RCC 7860 (cell line): ENCODE data around the gene SERPINB2.
"Not testable (repeated sequence)": the region's sequence is repeated elsewhere in the genome, so short reads cannot be mapped to it uniquely, and the experiment has no call there.

Source experiments
- DNase-seq: peaks from one replicate; pipeline ENCODE4 v3.0.0-alpha.2; 2015; ENCODE audit warnings: low spot score
- FAIRE-seq: peaks from 2 replicates; lab custom pipeline; 2012; peaks lifted over from hg19 to GRCh38; lab: Jason Lieb, UNC

Gene SERPINB2

DNA sequence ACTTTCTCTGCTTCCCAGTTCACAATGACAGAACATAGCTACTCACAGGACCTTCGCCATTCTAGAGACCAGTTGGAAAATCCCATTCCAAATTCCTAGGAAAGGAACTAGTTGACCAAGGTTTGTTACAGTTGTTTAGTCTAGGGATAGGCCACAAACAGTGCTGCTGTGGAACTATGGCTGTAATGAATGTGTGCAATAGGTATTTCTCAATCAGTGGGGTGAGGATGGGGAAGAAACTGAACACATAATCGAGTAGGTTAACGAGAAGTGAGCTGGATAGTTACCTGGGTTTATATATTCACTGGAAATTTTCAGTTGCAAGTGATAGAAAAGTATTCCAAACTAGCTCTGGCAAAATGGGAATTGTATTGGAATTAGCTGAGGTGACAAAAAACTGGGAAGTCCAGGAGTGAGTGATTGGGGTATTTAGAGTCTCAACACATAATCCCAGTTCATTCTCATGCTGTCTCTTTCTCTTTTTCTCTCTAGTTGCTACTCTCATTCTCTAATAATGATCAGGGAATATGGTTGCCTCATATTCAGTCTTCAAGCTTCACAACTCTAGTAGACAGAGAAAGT lies 43.4 kb downstream of the SERPINB2 start:
- DNase-seq (no peak), FAIRE-seq (no peak)

DNA sequence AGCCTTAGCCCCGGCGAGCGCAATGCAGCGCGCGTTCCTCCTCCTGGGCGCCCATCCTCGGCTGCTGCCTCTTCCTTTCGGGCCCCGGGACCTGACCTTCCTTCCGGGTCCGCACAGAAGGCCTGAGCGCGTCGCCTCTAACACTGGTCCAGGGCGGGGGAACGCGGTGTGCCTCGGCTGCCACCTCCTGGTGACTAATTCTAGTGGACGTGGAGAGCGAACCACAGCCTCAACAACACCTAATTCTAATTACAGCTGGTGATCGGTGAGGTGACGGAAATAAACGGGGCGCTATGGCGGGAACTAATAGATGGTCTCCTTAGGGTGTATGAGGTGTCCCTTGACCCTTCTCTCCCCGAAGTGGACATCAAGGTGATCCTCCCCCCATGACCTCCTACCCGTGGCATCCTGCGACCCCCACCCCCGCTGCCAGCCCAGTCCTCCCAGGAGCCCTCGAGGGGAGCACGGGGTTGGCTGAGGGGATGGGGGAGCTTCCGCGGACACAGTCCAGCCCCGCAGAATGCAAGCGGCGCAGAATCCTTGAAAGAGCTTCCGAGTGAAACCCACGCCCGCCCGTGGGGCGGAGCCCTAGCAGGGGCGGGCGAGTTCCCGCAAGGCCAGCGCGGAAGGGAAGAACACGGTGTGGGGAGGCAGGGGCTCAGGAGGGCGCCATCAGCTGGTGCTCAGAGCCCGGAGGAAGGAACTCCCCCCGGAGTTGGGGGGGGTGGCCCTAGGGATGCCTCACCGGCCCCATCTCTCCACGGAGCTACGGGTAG lies 48.8 kb downstream of the SERPINB2 start:
- FAIRE-seq: no peak
- peak; percentile 50 for DNase-seq

DNA sequence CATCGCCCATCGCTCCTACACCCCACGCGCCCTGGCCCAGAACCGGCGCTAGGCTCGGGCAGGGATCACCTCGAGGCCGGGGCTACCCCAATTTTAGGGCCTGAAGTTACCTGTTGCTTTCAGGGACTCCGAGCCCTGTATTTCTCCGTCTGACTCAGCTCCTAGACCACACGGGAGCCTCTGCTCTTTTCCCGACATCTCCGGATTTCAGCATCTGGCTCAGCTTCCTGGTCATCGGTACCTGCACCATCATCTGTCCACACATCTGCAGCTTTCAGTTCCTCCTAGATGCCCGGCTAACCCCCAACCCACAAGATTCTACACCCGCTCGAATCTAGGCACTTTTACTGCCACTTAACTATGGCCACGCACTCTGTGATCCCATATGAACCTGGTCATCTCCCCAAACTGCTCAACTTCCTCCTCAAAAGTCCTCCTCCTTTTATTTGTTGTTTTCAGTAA lies 49.5 kb downstream of the SERPINB2 start:
- DNase-seq (no peak), FAIRE-seq (no peak)

DNA sequence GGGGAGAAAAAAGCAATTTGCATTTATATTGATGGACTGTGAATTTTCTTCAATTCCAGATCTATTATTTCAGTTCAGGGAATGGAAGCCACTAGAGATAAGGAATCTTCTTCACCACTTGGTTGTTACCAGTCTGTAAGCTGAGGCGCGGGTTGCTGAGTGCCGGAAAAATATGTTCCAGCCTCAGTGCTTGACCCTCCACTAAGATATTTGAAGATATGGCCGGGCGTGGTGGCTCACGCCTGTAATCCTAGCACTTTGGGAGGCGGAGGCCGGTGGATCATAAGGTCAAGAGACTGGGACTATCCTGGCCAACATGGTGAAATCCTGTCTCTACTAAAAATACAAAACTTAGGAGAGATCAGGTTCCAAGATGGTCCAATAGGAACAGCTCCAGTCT lies 52.5 kb downstream of the SERPINB2 start:
- FAIRE-seq (no peak), DNase-seq (no peak)

DNA sequence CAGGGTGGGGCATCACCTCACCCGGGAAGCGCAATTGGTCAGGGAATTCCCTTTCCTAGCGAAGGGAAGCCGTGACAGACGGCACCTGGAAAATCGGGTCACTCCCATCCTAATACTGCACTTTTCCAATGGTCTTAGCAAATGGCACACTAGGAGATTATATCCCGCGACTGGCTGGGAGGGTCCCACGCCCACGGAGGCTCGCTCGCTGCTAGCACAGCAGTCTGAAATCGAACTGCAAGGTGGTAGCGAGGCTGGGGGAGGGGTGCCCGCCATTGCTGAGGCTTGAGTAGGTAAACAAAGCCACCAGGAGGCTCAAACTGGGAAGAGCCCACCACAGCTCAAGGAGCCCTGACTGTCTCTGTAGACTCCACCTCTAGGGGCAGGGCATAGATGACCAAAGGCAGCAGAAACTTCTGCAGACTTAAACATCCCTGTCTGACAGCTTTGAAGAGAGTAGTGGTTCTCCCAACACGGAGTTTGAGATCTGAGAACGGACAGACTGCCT lies 53.1 kb downstream of the SERPINB2 start:
- FAIRE-seq: not testable (repeated sequence)

DNA sequence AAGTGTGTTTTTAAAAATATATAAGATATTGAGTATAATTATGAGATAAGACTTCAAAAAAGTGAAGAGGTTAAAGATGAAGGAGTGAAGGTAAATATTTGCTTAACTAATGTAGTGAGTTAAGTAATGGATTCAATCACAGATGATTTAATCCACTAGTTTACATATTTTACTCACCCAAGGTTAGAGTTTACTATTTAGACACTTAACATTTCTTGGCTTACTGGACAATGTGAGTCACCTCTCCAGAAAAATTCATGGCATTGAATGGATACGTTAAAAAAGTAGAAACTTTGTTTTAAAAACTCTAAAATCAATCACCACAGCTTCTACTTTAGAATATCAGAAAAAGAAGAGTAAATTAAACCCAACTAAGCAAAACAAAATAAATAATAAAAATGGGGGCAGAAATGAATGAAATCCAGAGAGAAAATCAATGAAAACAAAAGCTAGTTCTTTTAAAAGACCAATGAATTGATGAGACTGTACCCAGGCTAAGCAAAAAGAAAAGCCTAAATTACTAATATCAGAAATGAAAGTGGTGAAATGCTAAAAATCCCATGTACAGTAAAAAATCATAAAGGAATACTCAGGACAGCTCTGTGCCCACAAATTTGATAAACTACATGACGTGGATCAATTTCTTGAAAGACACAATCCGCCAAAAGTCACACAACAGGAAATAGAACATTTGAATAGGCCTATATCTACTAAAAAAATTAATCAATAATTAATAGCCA lies 59.7 kb downstream of the SERPINB2 start:
- FAIRE-seq (no peak), DNase-seq (no peak)

More for the DNA sequence above, 53.1 kb downstream of the SERPINB2 start:
- DNase-seq: not testable (repeated sequence)

DNA sequence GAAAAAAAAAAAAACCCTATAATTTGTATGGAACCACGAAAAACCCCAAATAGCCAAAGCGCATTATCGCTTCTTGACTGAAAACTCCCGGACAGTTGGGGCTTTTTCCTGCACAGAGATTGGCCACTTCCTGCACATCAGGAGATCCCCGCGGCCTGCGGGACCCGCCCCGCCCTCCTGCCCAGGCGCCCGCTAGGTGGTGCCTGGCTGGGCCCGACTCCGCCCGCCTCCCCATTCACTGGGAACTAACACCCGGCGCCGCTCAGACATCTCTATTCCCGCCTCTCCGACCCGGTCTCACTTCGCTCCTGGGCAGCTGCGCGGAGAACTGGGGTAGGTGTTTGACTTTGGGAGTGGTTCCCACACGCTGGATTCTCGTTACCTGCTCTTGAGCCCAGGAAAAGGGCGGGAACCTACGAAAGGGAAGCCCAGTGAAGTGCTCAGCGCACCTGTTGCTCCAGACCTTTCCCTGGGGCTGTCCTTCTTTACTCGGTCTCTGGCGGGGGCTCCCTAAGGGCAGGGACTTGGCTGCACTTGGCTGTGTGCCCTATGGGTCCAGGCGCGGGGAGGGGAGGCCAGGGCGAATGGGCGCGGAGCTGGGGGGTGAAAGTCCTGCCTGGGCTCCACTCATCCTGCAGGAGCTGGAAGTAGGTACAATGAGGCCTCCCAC lies 61.7 kb downstream of the SERPINB2 start, which contains the start of gene HMSD:
TSS of gene HMSD (plus strand) at position 234 of the 670 bp plus-strand sequence. CDS start 4,155 bp downstream, outside the sequence.
- no peak for FAIRE-seq
- DNase-seq: peak; percentile 16

DNA sequence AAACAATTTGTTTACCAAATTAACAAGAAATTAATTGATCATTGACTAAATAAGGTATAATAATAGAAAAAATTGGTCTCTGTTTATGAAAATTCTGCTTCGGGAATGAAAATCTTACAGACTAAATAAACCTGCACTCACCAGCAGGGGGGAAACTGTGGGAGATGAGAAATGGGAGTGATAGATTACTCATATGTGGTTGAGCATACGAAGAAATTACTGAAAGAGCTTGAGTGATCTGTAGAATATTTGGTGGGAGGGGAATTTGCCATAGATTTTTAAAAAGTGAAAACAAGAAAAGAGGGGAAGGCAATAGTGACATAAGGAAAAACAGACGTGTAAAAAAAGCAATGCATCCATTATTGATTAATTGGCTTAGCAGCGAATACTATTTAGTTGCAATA lies 63.8 kb downstream of the SERPINB2 start:
- DNase-seq (no peak), FAIRE-seq (peak; percentile 71)
